Right kidney (tissue), 1 donor: ENCODE results near the gene TPM3.
"Not testable (repeated sequence)": the region's sequence is repeated elsewhere in the genome, so short reads cannot be mapped to it uniquely, and the experiment has no call there.

Source experiments
- DNase-seq: peaks from one replicate; pipeline ENCODE4 v3.0.0-alpha.2; 2016

The TPM3 gene

GRCh38 chr1:154208677-154209388 lies 16.9 kb upstream of the TPM3 start:
- DNase-seq = no peak

- no peak for DNase-seq
Observed at GRCh38 chr1:154207262-154207661, 15.4 kb upstream of the TPM3 start.

GRCh38 chr1:154206196-154206595 lies 14.3 kb upstream of the TPM3 start, which contains the start of gene CFAP141:
Gene CFAP141 (minus strand): TSS chr1:154206333. CDS start chr1:154206307, 26 bp downstream.
- no peak for DNase-seq

- DNase-seq = not testable (repeated sequence)
Observed at GRCh38 chr1:154205778-154206177, 13.9 kb upstream of the TPM3 start.

GRCh38 chr1:154199563-154199879 lies 7.6 kb upstream of the TPM3 start:
- DNase-seq = no peak

- peak; percentile 40 for DNase-seq
Observed at GRCh38 chr1:154198756-154199562, 7.1 kb upstream of the TPM3 start.

- no peak for DNase-seq
Observed at GRCh38 chr1:154193821-154194220, 1.9 kb upstream of the TPM3 start.

GRCh38 chr1:154192476-154192875 lies 576 bp upstream of the TPM3 start:
- DNase-seq = no peak

- DNase-seq = no peak
Observed at GRCh38 chr1:154190550-154190949, 1.4 kb downstream of the TPM3 start.

- DNase-seq = no peak
Observed at GRCh38 chr1:154186852-154187501, 4.9 kb downstream of the TPM3 start.

GRCh38 chr1:154186177-154186576 lies 5.7 kb downstream of the TPM3 start:
- no peak for DNase-seq

- DNase-seq = peak; percentile 89
Observed at GRCh38 chr1:154183046-154183915, 8.6 kb downstream of the TPM3 start.

GRCh38 chr1:154182344-154183045 lies 9.4 kb downstream of the TPM3 start:
- DNase-seq = peak; percentile 81

- DNase-seq = no peak
Observed at GRCh38 chr1:154181944-154182343, 10.0 kb downstream of the TPM3 start.

- no peak for DNase-seq
Observed at GRCh38 chr1:154179946-154180687, 11.8 kb downstream of the TPM3 start.

GRCh38 chr1:154178911-154179811 lies 12.7 kb downstream of the TPM3 start:
- DNase-seq = no peak

GRCh38 chr1:154178013-154178412 lies 13.9 kb downstream of the TPM3 start:
- no peak for DNase-seq

- DNase-seq = no peak
Observed at GRCh38 chr1:154176337-154176736, 15.6 kb downstream of the TPM3 start.

GRCh38 chr1:154174654-154175053 lies 17.2 kb downstream of the TPM3 start:
- DNase-seq = no peak

GRCh38 chr1:154171880-154172279 lies 20.0 kb downstream of the TPM3 start:
- no peak for DNase-seq
